Kidney (tissue), 22 donors: ENCODE data around the gene MYDGF. TPM values are rescaled to one million over a fixed set of nuclear protein-coding genes. Genes with fewer than 3 reads are reported as not detected.

Experiments
- DNase-seq, 5 donors: peaks; one replicate each; pipeline ENCODE4 v3.0.0-alpha.2; 2013 to 2020
- FAIRE-seq: peaks from 2 replicates; lab custom pipeline; 2012; peaks lifted over from hg19 to GRCh38; lab: Jason Lieb, UNC
- H3K27ac ChIP-seq, 2 donors: one replicate each; pipeline ENCODE4 v1.7.0; 2013; ENCODE audit warnings: low read depth in 2 of 2, low read length in 2 of 2, inconsistent platforms in 1 of 2
- H3K27me3 ChIP-seq: one replicate; pipeline ENCODE4 v1.7.1; 2013; ENCODE audit warnings: low read length, inconsistent platforms; ENCODE audit not compliant: control insufficient read depth, insufficient read depth
- H3K36me3 ChIP-seq, 3 donors: one replicate each; pipeline versions ENCODE4 v1.7.0 to v1.7.1; 2013; ENCODE audit warnings: low read length in 3 of 3, control low read depth in 1 of 3, inconsistent platforms in 1 of 3; ENCODE audit not compliant: insufficient read depth in 3 of 3, control insufficient read depth in 2 of 3
- H3K4me1 ChIP-seq, 3 donors: one replicate each; pipeline versions ENCODE4 v1.7.0 to v1.7.1; 2013; ENCODE audit warnings: low read length in 3 of 3, inconsistent platforms in 1 of 3, low read depth in 1 of 3; ENCODE audit not compliant: control insufficient read depth in 2 of 3, insufficient read depth in 2 of 3
- H3K4me3 ChIP-seq, 3 donors: one replicate each; pipeline versions ENCODE4 v1.7.0 to v1.8.1; 2013; ENCODE audit warnings: low read length in 3 of 3, control low read depth in 1 of 3, inconsistent platforms in 1 of 3
- H3K9ac ChIP-seq, 3 donors: one replicate each; pipeline versions ENCODE4 v1.7.0 to v1.7.1; 2013; ENCODE audit warnings: low read length in 3 of 3, control low read depth in 1 of 3, inconsistent platforms in 1 of 3
- H3K9me3 ChIP-seq, 3 donors: one replicate each; pipeline versions ENCODE4 v1.7.0 to v1.7.1; 2013; ENCODE audit warnings: low read length in 3 of 3, control low read depth in 1 of 3, inconsistent platforms in 1 of 3; ENCODE audit not compliant: control insufficient read depth in 2 of 3, insufficient read depth in 1 of 3
- intact Hi-C: fragments of 100-400 bp; cut with DNase I; formaldehyde crosslinking; loops from one replicate; pipeline ENCODE4 v1.11.1; 2022
- long read RNA-seq, 10 donors: library from polyadenylated mRNA in 1 of 10; unstranded in 1 of 10; transcript quantifications; one replicate each; pipeline ENCODE4 v2.0.0 and lab custom pipeline, GENCODE V29; 2021 to 2026
- polyA plus RNA-seq: library from polyadenylated mRNA; stranded (reverse); fragments of 350-450 nt; fragmentation: Illumina TruSeq; extraction: RNeasy Lipid Tissue Mini Kit (QIAGEN cat#74804); gene quantifications from one replicate; pipeline ENCODE4 v1.2.3, GENCODE V29; 2014; ENCODE audit warnings: low read depth, low replicate concordance; ENCODE audit not compliant: insufficient read depth
- total RNA-seq: library from RNA; stranded (reverse); fragmentation: NEBNext Ultra II Directional; extraction: Animal tissue kit (Norgen Biotek cat#: 25700); gene quantifications from one replicate; pipeline ENCODE4 v1.2.1, GENCODE V29; 2021
- TF ChIP-seq, protein P1 (sequence below): IDR thresholded peaks from 3 replicates; pipeline ENCODE4 v1.5.1; 2012; ENCODE audit warnings: mild to moderate bottlenecking, moderate library complexity, borderline replicate concordance; ENCODE audit not compliant: insufficient read depth; ENCODE audit errors: extremely low read depth
- donor health status: control.
- donor health status: control.
- donor health status: control.
- donor health status: control.
- donor health status: control.
- donor health status: DM: yes; HTN: yes; CAD: no.
- donor health status: Normal renal cell carcinoma (clear cell type).

MYDGF gene
- total RNA-seq (75.8 TPM), polyA plus RNA-seq (85.5 TPM)
- long read RNA-seq, donor 1, transcript MYDGF-201 (6 exons, 1,018 nt), result major isoform, 37 of 37 reads
- long read RNA-seq, donor 1, partial matches to known transcripts, result 0 of 37 reads
- long read RNA-seq, donor 1, other reads (novel, unspliced or antisense), result 0 of 37 reads
- long read RNA-seq, donor 2, transcript MYDGF-201 (6 exons, 1,018 nt), result major isoform, 41 of 92 reads
- long read RNA-seq, donor 2, partial matches to known transcripts, result 50 of 92 reads
- long read RNA-seq, donor 2, other reads (novel, unspliced or antisense), result 0 of 92 reads
- long read RNA-seq, donor 3, transcript MYDGF-201 (6 exons, 1,018 nt), result major isoform, 57 of 57 reads
- long read RNA-seq, donor 3, partial matches to known transcripts, result 0 of 57 reads
- long read RNA-seq, donor 3, other reads (novel, unspliced or antisense), result 0 of 57 reads
- long read RNA-seq, donor 4, transcript MYDGF-201 (6 exons, 1,018 nt), result major isoform, 63 of 69 reads
- long read RNA-seq, donor 4, partial matches to known transcripts, result 6 of 69 reads
- long read RNA-seq, donor 4, other reads (novel, unspliced or antisense), result 0 of 69 reads
- long read RNA-seq, donor 5, partial matches to known transcripts, result 6 of 9 reads
- long read RNA-seq, donor 5, other reads (novel, unspliced or antisense), result 0 of 9 reads
- long read RNA-seq, donor 6, transcript MYDGF-201 (6 exons, 1,018 nt), result major isoform, 10 of 15 reads
- long read RNA-seq, donor 6, partial matches to known transcripts, result 5 of 15 reads
- long read RNA-seq, donor 6, other reads (novel, unspliced or antisense), result 0 of 15 reads
- long read RNA-seq, donor 7, transcript MYDGF-201 (6 exons, 1,018 nt), result major isoform, 69 of 190 reads
- long read RNA-seq, donor 7, partial matches to known transcripts, result 115 of 190 reads
- long read RNA-seq, donor 7, other reads (novel, unspliced or antisense), result 6 of 190 reads
- long read RNA-seq, donor 8, transcript MYDGF-201 (6 exons, 1,018 nt), result major isoform, 67 of 94 reads
- long read RNA-seq, donor 8, partial matches to known transcripts, result 20 of 94 reads
- long read RNA-seq, donor 8, other reads (novel, unspliced or antisense), result 7 of 94 reads
- long read RNA-seq, donor 9, transcript MYDGF-201 (6 exons, 1,018 nt), result major isoform, 35 of 35 reads
- long read RNA-seq, donor 9, partial matches to known transcripts, result 0 of 35 reads
- long read RNA-seq, donor 9, other reads (novel, unspliced or antisense), result 0 of 35 reads
- long read RNA-seq, donor 10, transcript MYDGF-201 (6 exons, 1,018 nt), result major isoform, 46 of 46 reads
- long read RNA-seq, donor 10, partial matches to known transcripts, result 0 of 46 reads
- long read RNA-seq, donor 10, other reads (novel, unspliced or antisense), result 0 of 46 reads

DNA sequence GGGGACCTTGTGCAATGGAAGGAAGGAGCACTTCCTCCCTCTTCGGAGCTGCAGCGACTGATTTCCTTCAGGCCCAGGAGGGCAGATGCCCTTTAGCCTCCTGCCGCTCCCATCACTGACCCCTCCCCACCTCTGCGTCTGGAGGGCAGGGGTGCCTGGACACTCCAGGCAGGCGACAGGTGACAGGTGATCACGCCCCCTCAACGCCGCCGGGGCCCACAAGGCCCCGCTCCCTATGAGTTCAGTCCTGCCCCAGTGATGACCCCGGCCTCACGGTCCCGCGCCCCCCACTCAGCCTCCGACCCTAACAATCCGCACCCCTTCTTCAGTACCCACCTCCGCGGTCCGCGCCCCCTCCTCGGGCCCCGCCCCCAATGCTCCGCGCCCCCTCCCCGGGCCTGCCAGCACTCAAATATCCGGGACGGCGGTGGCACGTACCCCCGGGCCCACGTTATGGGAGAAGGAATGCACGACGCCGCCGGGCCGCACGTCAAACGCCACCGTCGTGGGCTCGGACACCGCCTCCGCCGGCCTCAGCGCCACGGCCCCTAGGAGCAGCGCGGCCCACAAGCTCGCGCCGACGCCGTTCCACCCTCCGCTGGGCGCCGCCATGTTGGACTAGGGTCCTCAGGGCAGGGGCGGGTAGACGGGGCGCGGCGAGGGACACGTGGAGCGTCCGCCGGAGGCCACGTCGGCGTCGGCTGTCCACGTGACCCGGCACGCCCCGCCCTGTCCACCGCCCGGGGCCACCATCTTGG is at the start of gene MYDGF:
Gene MYDGF (minus strand): TSS at position 620 of the 758 bp plus-strand sequence. CDS start 8 bp downstream, at position 612.
- intact Hi-C loops, result no loop called here
- H3K27ac ChIP-seq, result peak within 1 kb of the TSS; percentile 71 to 72
- FAIRE-seq (no peak), DNase-seq (peak; percentile 90 to 98 (median 95))
- peak within 1 kb of the TSS; percentile 80 to 88 (median 88) for H3K4me3 ChIP-seq
- no peaks in the 10 kb centered on the region for H3K27me3 ChIP-seq
- no peaks in the 10 kb centered on the region for H3K9me3 ChIP-seq
- H3K4me1 ChIP-seq, result peaks cover 0 to 5% (median 5%) of the 10 kb centered on the region in 3 donors
- TF ChIP-seq, protein P1, sequence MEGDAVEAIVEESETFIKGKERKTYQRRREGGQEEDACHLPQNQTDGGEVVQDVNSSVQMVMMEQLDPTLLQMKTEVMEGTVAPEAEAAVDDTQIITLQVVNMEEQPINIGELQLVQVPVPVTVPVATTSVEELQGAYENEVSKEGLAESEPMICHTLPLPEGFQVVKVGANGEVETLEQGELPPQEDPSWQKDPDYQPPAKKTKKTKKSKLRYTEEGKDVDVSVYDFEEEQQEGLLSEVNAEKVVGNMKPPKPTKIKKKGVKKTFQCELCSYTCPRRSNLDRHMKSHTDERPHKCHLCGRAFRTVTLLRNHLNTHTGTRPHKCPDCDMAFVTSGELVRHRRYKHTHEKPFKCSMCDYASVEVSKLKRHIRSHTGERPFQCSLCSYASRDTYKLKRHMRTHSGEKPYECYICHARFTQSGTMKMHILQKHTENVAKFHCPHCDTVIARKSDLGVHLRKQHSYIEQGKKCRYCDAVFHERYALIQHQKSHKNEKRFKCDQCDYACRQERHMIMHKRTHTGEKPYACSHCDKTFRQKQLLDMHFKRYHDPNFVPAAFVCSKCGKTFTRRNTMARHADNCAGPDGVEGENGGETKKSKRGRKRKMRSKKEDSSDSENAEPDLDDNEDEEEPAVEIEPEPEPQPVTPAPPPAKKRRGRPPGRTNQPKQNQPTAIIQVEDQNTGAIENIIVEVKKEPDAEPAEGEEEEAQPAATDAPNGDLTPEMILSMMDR, result no peak
- peaks cover 2 to 12% (median 3%) of the 10 kb centered on the region in 3 donors for H3K36me3 ChIP-seq
- H3K9ac ChIP-seq, result peak within 1 kb of the TSS; percentile 16 to 88 (median 53)

DNA sequence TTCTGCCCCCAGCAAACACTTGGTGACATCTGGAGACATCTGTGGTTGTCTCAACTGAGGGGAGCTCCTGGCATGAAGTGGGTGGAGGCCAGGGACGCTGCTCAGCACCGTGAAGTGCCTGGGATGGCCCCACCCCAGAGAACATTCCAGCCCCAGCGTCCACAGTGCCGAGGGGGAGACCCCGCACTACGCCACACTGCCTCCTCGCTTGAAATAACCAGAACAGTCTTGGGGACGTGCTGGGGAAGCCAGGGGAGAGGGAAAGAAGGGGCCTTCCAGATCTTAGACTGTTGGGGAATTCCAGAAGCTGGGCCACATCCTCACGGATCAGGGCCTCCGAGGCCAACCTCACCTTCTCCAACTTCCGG is 49.3 kb upstream of the MYDGF start:
- Histone ChIP-seq H3K27me3 (no peaks in the 10 kb centered on the region), H3K9ac (no peak overlapping the region), H3K4me1 (peaks cover 0 to 16% (median 0%) of the 10 kb centered on the region in 3 donors), H3K27ac (no peak overlapping the region), H3K36me3 (peaks cover 0 to 24% (median 12%) of the 10 kb centered on the region in 3 donors), H3K9me3 (no peaks in the 10 kb centered on the region), H3K4me3 (no peak overlapping the region)
- TF ChIP-seq, protein P1, result no peak
- intact Hi-C loops, result no loop called here
- FAIRE-seq (no peak), DNase-seq (no peak)
